ENCODE measurements around the gene SNORC. TPM values are rescaled to one million over a fixed set of nuclear protein-coding genes. Genes with fewer than 3 reads are reported as not detected.

Gene SNORC
- total and polyA plus RNA-seq, 2 of the 4 experiments (the other 2 are of a cell fraction), result under 0.01 to 0.67 TPM

GRCh38 chr2:232927032-232927792, 57.1 kb downstream of the SNORC start:
- in situ Hi-C loops (cut with MboI; ENCODE audit: low sequenced_read_pairs) (no loop called here), dilution Hi-C loops (cut with HindIII; ENCODE audit: low sequenced_read_pairs, unreplicated experiment) (no loop called here), intact Hi-C loops (cut with micrococcal nuclease) (no loop called here)
- Histone ChIP-seq H4K8ac (ENCODE audit: low read depth in 2 of 2, low read length in 2 of 2) (no peak overlapping the region), H2BK20ac (ENCODE audit: low read depth, low read length) (no peak overlapping the region), H3K4me3 (ENCODE audit: insufficient read depth, low read depth, low read length) (no peak overlapping the region), H2BK15ac (ENCODE audit: low read depth, low read length) (no peak overlapping the region), H3K14ac (replicated peaks; ENCODE audit: low read depth, low read length) (no peak overlapping the region), H4K91ac (ENCODE audit: insufficient read depth, low read depth, low read length) (no peak overlapping the region), H3K23ac (ENCODE audit: low read depth, low read length) (no peak overlapping the region), H4K5ac (ENCODE audit: low read depth, low read length) (no peak overlapping the region), H3K4me1 (ENCODE audit: control insufficient read depth, insufficient read depth, low read length) (no peaks in the 10 kb centered on the region; the same call in 1 of the 2 replicates), H2BK120ac (ENCODE audit: low read depth, low read length) (no peak overlapping the region), H2BK5ac (ENCODE audit: low read depth, low read length, poor library complexity, severe bottlenecking) (no peak overlapping the region), H3K27me3 (ENCODE audit: control insufficient read depth, insufficient read depth, low read length) (peaks cover 48% of the 10 kb centered on the region), H2AFZ (replicated peaks; ENCODE audit: low read length, poor library complexity) (peak overlapping the region; percentile 70), H3K18ac (ENCODE audit: low read depth, low read length) (no peak overlapping the region), H2AK5ac (ENCODE audit: low read depth, low read length) (no peak overlapping the region), H3K9ac (ENCODE audit: low read depth, low read length) (no peak overlapping the region), H3K36me3 (ENCODE audit: control insufficient read depth, insufficient read depth, low read length) (no peaks in the 10 kb centered on the region), H3K4me2 (ENCODE audit: low read depth, low read length) (no peak overlapping the region), H2AK9ac (replicated peaks; ENCODE audit: low read depth, low read length, poor library complexity) (no peak overlapping the region), H4K20me1 (ENCODE audit: insufficient read depth, low read length) (no peaks in the 10 kb centered on the region), H3K56ac (ENCODE audit: extremely low read depth, insufficient read depth, low read length) (no peak overlapping the region), H3K27ac (ENCODE audit: insufficient read depth, low read length) (no peak overlapping the region), H3K9me3 (ENCODE audit: control insufficient read depth, insufficient read depth, low read length) (peaks cover 3% of the 10 kb centered on the region), H3K4ac (ENCODE audit: low read depth, low read length) (no peak overlapping the region), H3K79me1 (ENCODE audit: low read depth in 1 of 2, low read length in 2 of 2) (no peaks in the 10 kb centered on the region), H3K9me1 (ENCODE audit: insufficient read depth, low read length) (no peaks in the 10 kb centered on the region; the same call in 1 of the 2 replicates)
- TF ChIP-seq RFX5 (IDR thresholded peaks at IDR 0.05; ENCODE audit: low read depth, low read length), result no peak
- no peak for TF ChIP-seq POLR2A (IDR thresholded peaks at IDR 0.05; ENCODE audit: low read depth, low read length)
- TF ChIP-seq MAZ (IDR thresholded peaks at IDR 0.05; ENCODE audit: borderline replicate concordance, low read depth, low read length), result no peak
- TF ChIP-seq CHD1 (IDR thresholded peaks at IDR 0.05; ENCODE audit: low read depth, low read length), result no peak
- TF ChIP-seq MXI1 (IDR thresholded peaks at IDR 0.05; ENCODE audit: borderline replicate concordance, low read depth, low read length), result no peak
- TF ChIP-seq RAD21 (IDR thresholded peaks at IDR 0.05; ENCODE audit: low read length), result no peak
- TF ChIP-seq CTCF (conservative IDR thresholded peaks at IDR 0.05; ENCODE audit: low read depth, low read length), result no peak
- no peak for TF ChIP-seq RCOR1 (IDR thresholded peaks at IDR 0.05; ENCODE audit: insufficient replicate concordance, low read length)
- no peak for TF ChIP-seq MAFK (IDR thresholded peaks at IDR 0.05; ENCODE audit: low read depth, low read length)
- TF ChIP-seq USF2 (IDR thresholded peaks at IDR 0.05; ENCODE audit: low read depth, low read length), result no peak
- no peak for TF ChIP-seq NFE2L2 (IDR thresholded peaks at IDR 0.05; ENCODE audit: low read depth, low read length)
- no peak for TF ChIP-seq SMC3 (IDR thresholded peaks at IDR 0.05; ENCODE audit: low read depth, low read length)
- DNase-seq, result no peak
- POLR2A ChIA-PET (ENCODE audit: unreplicated experiment), result no interaction called here
- 1% methylated on average over 44 of the region's 76 CpGs; no CpG with 5 or more reads in 1 of the 2 experiments for WGBS, 2 experiments (ENCODE audit: extremely low coverage in 2 of 2, insufficient read length in 1 of 2)
- peak; percentile 11; the same call in 1 of the 2 replicates for ATAC-seq (ENCODE audit: low read depth)
- no TSS peak for BruUV-seq (replicated peaks)
- CTCF ChIA-PET, result no interaction called here
